Measurements from ENCODE around the gene DAPK2. TPM values are rescaled to one million over a fixed set of nuclear protein-coding genes. Genes with fewer than 3 reads are reported as not detected.

The DAPK2 gene
- 31.0 and 31.9 TPM in 2 replicates for total RNA-seq
- total RNA-seq (2013): 4.5 TPM
- 5.0 and 8.3 TPM in 2 replicates for polyA plus RNA-seq
- 4.5 and 5.9 TPM in 2 replicates for polyA minus RNA-seq

GRCh38 chr15:64046421-64047153, at the start of gene DAPK2:
DAPK2 (minus strand) TSS chr15:64046485; CDS start chr15:64040261, 6,224 bp downstream.
- H3K4me3 ChIP-seq (ENCODE audit: control extremely low read depth in 1 of 5, extremely low read depth in 1 of 5, insufficient read depth in 1 of 5, low read depth in 2 of 5, low read length in 4 of 5): peak within 1 kb of the TSS; percentile 34 to 54 (median 43)
- Mint-ChIP-seq H3K4me3 (peak within 1 kb of the TSS; percentile 86), H3K9me3 (ENCODE audit: insufficient read depth) (no peaks in the 10 kb centered on the region), H3K27ac (peak within 1 kb of the TSS; percentile 91), H3K4me1 (peaks cover 59% of the 10 kb centered on the region), H3K27me3 (no peaks in the 10 kb centered on the region)
- 5% methylated on average over 48 of the region's 50 CpGs for WGBS (ENCODE audit: insufficient coverage)
- H3K9ac ChIP-seq (ENCODE audit: low read length): peak within 1 kb of the TSS; percentile 58
- no peaks in the 10 kb centered on the region for H3K79me2 ChIP-seq (ENCODE audit: control insufficient read depth, insufficient read depth, low read length)
- ChIA-PET CTCF (interaction anchor here (0.6 to 5.4 kb wide), 39 partner anchors 9 to 437 kb away, joined by 3 to 82 read pairs (median 4); no protein-coding TSS in a partner anchor), POLR2A (interaction anchor here (0.5 to 2.9 kb wide), 3 partner anchors 9 to 36 kb away, joined by 3 to 19 read pairs (median 8); no protein-coding TSS in a partner anchor)
- ATAC-seq (ENCODE audit: low read depth) (peak; percentile 61), DNase-seq (peak; percentile 70)
- peak within 1 kb of the TSS; percentile 71 for H2AFZ ChIP-seq (ENCODE audit: insufficient read depth, low read depth, low read length, poor library complexity, severe bottlenecking)
- peaks cover 61 to 71% of the 10 kb centered on the region in 2 donors for H3K4me1 ChIP-seq (ENCODE audit: control insufficient read depth in 2 of 2, insufficient read depth in 2 of 2, low read length in 2 of 2)
- H4K20me1 ChIP-seq (ENCODE audit: control insufficient read depth, insufficient read depth, low read length, poor library complexity, severe bottlenecking): peaks cover 7% of the 10 kb centered on the region
- peak within 1 kb of the TSS; percentile 87 for H3K4me2 ChIP-seq (replicated peaks; ENCODE audit: low read depth, low read length, poor library complexity, severe bottlenecking)
- no peaks in the 10 kb centered on the region for H3K9me3 ChIP-seq (ENCODE audit: control extremely low read depth in 1 of 3, control insufficient read depth in 2 of 3, insufficient read depth in 1 of 3, low read length in 2 of 3)
- peak; percentile 67 for TF ChIP-seq CTCF (IDR thresholded peaks at IDR 0.05)
- TF ChIP-seq EZH2 (IDR thresholded peaks at IDR 0.05; ENCODE audit: borderline replicate concordance, insufficient read depth, low read depth, low read length, poor library complexity, severe bottlenecking): no peak
- H3K27me3 ChIP-seq (replicated peaks in 1 of 4; ENCODE audit: control extremely low read depth in 1 of 4, control insufficient read depth in 3 of 4, insufficient read depth in 4 of 4, low read length in 3 of 4): no peaks in the 10 kb centered on the region
- H3K27ac ChIP-seq (ENCODE audit: low read length in 2 of 2): no peak within 1 kb of the TSS
- H3K36me3 ChIP-seq (replicated peaks in 1 of 2; ENCODE audit: control extremely low read depth in 1 of 2, control insufficient read depth in 1 of 2, extremely low read depth in 1 of 2, insufficient read depth in 2 of 2, low read length in 1 of 2): no peaks in the 10 kb centered on the region
- intact Hi-C loops (cut with micrococcal nuclease): loop anchor here (1.0 to 5.0 kb wide), 4 partner anchors 60 to 294 kb away; partner anchors contain the start of gene HERC1

Measured in B cell (primary cell).